ENCODE measurements around the gene NME4.

NME4 gene

GRCh38 chr16:442976-443375 lies 46.0 kb downstream of the NME4 start:
- H3K4me3 ChIP-seq (replicated peaks in 1 of 2; ENCODE audit: low read depth in 2 of 2, low read length in 2 of 2): no peak overlapping the region
- DNase-seq (ENCODE audit: low read depth in 2 of 2): peak in 1 of 2 donors; percentile 14
- TF ChIP-seq CTCF (IDR thresholded peaks at IDR 0.05; ENCODE audit: low read depth, low read length): no peak

GRCh38 chr16:444027-444426 lies 47.0 kb downstream of the NME4 start:
- no peak for TF ChIP-seq CTCF (IDR thresholded peaks at IDR 0.05; ENCODE audit: low read depth, low read length)
- no peak overlapping the region for H3K4me3 ChIP-seq (replicated peaks in 1 of 2; ENCODE audit: low read depth in 2 of 2, low read length in 2 of 2)
- no peak for DNase-seq (ENCODE audit: low read depth in 2 of 2)

GRCh38 chr16:445566-445965 lies 48.6 kb downstream of the NME4 start:
- no peak for DNase-seq (ENCODE audit: low read depth in 2 of 2)
- H3K4me3 ChIP-seq (replicated peaks in 1 of 2; ENCODE audit: low read depth in 2 of 2, low read length in 2 of 2): no peak overlapping the region
- TF ChIP-seq CTCF (IDR thresholded peaks at IDR 0.05; ENCODE audit: low read depth, low read length): no peak
